Hepatocyte (in vitro differentiated cells): ENCODE data around the gene SFXN4. TPM values are rescaled to one million over a fixed set of nuclear protein-coding genes. Genes with fewer than 3 reads are reported as not detected.
"Not testable (repeated sequence)": the region's sequence is repeated elsewhere in the genome, so short reads cannot be mapped to it uniquely, and the experiment has no call there.

Experiments used
- DNase-seq: peaks from one replicate; pipeline ENCODE4 v3.0.0-alpha.2; 2016; ENCODE audit warnings: low spot score
- H2AFZ ChIP-seq: fragments of 200-600 bp; sonication (generic); 2 replicates; pipeline ENCODE4 v1.6.0; 2016; ENCODE audit warnings: antibody characterized with exemption, mild to moderate bottlenecking
- H3K27ac ChIP-seq: fragments of 200-600 bp; sonication (generic); 2 replicates; pipeline ENCODE4 v1.5.1; 2016; ENCODE audit warnings: mild to moderate bottlenecking
- H3K27me3 ChIP-seq: fragments of 200-600 bp; sonication (generic); 2 replicates; pipeline ENCODE4 v1.6.1; 2016
- H3K36me3 ChIP-seq: fragments of 200-600 bp; sonication (generic); replicated peaks from 2 replicates; pipeline ENCODE4 v1.5.1; 2016; ENCODE audit warnings: low read depth; ENCODE audit not compliant: insufficient read depth
- H3K4me1 ChIP-seq: fragments of 200-600 bp; sonication (generic); 2 replicates; pipeline ENCODE4 v1.5.1; 2016; ENCODE audit warnings: mild to moderate bottlenecking, moderate library complexity; ENCODE audit not compliant: insufficient read depth
- H3K4me2 ChIP-seq: fragments of 200-600 bp; sonication (generic); 2 replicates; pipeline ENCODE4 v1.6.0; 2016
- H3K4me3 ChIP-seq: fragments of 200-600 bp; sonication (generic); 2 replicates; pipeline ENCODE4 v1.5.1; 2016; ENCODE audit warnings: mild to moderate bottlenecking
- H3K79me2 ChIP-seq: fragments of 200-600 bp; sonication (generic); 2 replicates; pipeline ENCODE4 v1.6.0; 2017; ENCODE audit warnings: mild to moderate bottlenecking
- H3K9me2 ChIP-seq: fragments of 200-600 bp; sonication (generic); replicated peaks from 2 replicates; pipeline ENCODE4 v1.6.0; 2017; ENCODE audit warnings: mild to moderate bottlenecking; ENCODE audit not compliant: insufficient read depth
- H3K9me3 ChIP-seq: fragments of 200-600 bp; sonication (generic); 2 replicates; pipeline ENCODE4 v1.5.1; 2016; ENCODE audit warnings: low read depth, mild to moderate bottlenecking
- H4K20me1 ChIP-seq: fragments of 200-600 bp; sonication (generic); 2 replicates; pipeline ENCODE4 v1.6.0; 2016; ENCODE audit warnings: mild to moderate bottlenecking; ENCODE audit not compliant: insufficient read depth, poor library complexity, severe bottlenecking
- EZH2 ChIP-seq: fragments of 200-600 bp; sonication (generic); IDR thresholded peaks from 2 replicates; pipeline ENCODE4 v1.6.1; 2016; ENCODE audit warnings: antibody characterized with exemption, mild to moderate bottlenecking, borderline replicate concordance
- EZH2phosphoT487 ChIP-seq: fragments of 200-600 bp; sonication (generic); IDR thresholded peaks from one replicate; pipeline ENCODE4 v1.6.1; 2018; ENCODE audit warnings: antibody characterized with exemption, mild to moderate bottlenecking, low read depth, moderate library complexity; ENCODE audit not compliant: unreplicated experiment, severe bottlenecking
- WGBS: methylation state at CpG from one replicate; pipeline ENCODE4 v1.1.6; 2016; ENCODE audit warnings: low lambda C conversion rate; ENCODE audit errors: missing lambda C conversion rate; 5-methylcytosine and 5-hydroxymethylcytosine counted together
- polyA plus RNA-seq: library from polyadenylated mRNA; unstranded; fragments of >200 nt; fragmentation: Nextera tagmentation; extraction: Ambion mirVana; gene quantifications from 2 replicates; pipeline ENCODE4 v1.2.1, GENCODE V29; 2016
- total RNA-seq: library from RNA; depleted of rRNA; stranded (reverse); fragments of >200 nt; gene quantifications from 2 replicates; pipeline ENCODE4 v1.2.3, GENCODE V29; 2014
- TF ChIP-seq, protein P1 (sequence below): fragments of 200-600 bp; sonication (generic); IDR thresholded peaks from 2 replicates; pipeline ENCODE4 v1.5.1; 2016; ENCODE audit warnings: antibody characterized with exemption, mild to moderate bottlenecking; ENCODE audit not compliant: poor library complexity

The SFXN4 gene
- total and polyA plus RNA-seq, 2 experiments from 2014 or later = 27.2 to 41.5 TPM

DNA sequence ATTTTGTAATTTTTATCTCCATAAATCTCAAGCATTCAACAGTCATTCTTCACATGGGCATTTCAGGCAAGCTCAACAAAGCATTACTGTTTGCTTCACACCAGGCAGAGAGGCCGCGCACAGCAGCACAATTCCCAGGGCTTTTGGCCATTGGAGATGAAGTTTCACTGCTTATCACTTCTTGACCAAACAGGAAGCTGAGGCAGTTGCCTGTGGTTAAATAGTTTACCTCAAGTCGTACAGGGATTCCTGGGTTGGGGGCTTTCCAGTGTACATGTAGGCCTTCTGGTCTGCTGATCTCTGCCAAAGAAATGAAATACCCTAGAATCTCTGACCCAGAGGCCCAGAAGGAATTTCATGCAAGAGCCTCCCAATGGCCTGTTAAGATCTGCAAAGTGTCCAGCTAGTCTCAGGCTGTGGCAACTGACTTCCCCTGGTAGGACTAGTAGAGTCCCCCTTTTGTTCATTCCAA is 24.3 kb upstream of the SFXN4 start:
- H3K4me2 ChIP-seq = no peak overlapping the region
- H2AFZ ChIP-seq = no peak overlapping the region
- no peak for DNase-seq

DNA sequence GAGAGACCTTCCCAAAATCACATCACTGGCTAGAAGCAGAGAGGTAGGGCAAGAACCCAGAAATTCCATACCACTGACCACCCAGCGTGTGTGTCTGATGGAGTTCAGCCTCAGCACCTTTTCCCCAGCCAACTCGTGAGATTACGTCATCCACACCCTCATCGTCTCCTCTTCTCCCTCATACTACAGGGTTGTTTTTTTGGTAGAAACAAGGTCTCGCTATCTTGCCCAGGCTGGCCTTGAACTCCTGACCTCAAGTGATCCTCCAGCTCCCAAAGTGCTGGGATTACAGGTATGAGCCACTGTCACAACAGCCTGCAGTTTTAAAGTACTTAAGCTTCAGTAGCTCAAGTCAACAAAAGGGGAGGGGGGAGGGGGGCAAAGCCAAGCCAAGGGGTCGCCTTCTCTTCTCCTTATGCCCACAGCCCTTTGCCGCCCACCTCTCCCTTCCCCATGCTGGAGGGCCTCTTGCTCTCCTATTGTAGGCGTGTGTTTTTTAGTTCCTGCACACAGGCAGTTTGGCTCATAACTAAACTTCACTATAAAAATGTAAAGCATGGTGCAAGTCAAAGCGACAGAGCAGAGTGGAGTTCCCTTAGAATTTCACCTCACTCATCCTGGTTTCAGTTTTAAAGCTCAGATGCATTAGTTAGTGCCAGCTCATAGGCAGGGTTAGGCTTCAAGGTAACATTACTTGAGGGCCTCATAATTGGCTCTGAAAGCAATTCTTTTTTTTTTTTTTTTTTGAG is 18.3 kb upstream of the SFXN4 start:
- DNase-seq = no peak
- TF ChIP-seq, protein P1, sequence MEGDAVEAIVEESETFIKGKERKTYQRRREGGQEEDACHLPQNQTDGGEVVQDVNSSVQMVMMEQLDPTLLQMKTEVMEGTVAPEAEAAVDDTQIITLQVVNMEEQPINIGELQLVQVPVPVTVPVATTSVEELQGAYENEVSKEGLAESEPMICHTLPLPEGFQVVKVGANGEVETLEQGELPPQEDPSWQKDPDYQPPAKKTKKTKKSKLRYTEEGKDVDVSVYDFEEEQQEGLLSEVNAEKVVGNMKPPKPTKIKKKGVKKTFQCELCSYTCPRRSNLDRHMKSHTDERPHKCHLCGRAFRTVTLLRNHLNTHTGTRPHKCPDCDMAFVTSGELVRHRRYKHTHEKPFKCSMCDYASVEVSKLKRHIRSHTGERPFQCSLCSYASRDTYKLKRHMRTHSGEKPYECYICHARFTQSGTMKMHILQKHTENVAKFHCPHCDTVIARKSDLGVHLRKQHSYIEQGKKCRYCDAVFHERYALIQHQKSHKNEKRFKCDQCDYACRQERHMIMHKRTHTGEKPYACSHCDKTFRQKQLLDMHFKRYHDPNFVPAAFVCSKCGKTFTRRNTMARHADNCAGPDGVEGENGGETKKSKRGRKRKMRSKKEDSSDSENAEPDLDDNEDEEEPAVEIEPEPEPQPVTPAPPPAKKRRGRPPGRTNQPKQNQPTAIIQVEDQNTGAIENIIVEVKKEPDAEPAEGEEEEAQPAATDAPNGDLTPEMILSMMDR = no peak
- TF ChIP-seq EZH2 = no peak
- TF ChIP-seq EZH2phosphoT487 = no peak
- 89% methylated on average over 9 of the region's 9 CpGs for WGBS
- no peaks in the 10 kb centered on the region for H3K9me2 ChIP-seq
- no peak overlapping the region for H3K4me3 ChIP-seq
- no peak overlapping the region for H3K27ac ChIP-seq
- no peaks in the 10 kb centered on the region for H4K20me1 ChIP-seq
- no peaks in the 10 kb centered on the region for H3K79me2 ChIP-seq
- H3K4me2 ChIP-seq = no peak overlapping the region
- no peak overlapping the region for H2AFZ ChIP-seq
- H3K9me3 ChIP-seq = no peaks in the 10 kb centered on the region
- H3K36me3 ChIP-seq = no peaks in the 10 kb centered on the region
- no peaks in the 10 kb centered on the region for H3K4me1 ChIP-seq
- no peaks in the 10 kb centered on the region for H3K27me3 ChIP-seq

More for the DNA sequence above, 24.3 kb upstream of the SFXN4 start:
- Histone ChIP-seq H3K4me1 (no peaks in the 10 kb centered on the region), H3K27ac (peak overlapping the region; percentile 63), H3K9me2 (no peaks in the 10 kb centered on the region), H4K20me1 (no peaks in the 10 kb centered on the region), H3K27me3 (no peaks in the 10 kb centered on the region), H3K79me2 (no peaks in the 10 kb centered on the region), H3K36me3 (no peaks in the 10 kb centered on the region), H3K4me3 (no peak overlapping the region), H3K9me3 (no peaks in the 10 kb centered on the region)
- no peak for TF ChIP-seq EZH2
- WGBS = 60% methylated on average over 3 of the region's 3 CpGs

DNA sequence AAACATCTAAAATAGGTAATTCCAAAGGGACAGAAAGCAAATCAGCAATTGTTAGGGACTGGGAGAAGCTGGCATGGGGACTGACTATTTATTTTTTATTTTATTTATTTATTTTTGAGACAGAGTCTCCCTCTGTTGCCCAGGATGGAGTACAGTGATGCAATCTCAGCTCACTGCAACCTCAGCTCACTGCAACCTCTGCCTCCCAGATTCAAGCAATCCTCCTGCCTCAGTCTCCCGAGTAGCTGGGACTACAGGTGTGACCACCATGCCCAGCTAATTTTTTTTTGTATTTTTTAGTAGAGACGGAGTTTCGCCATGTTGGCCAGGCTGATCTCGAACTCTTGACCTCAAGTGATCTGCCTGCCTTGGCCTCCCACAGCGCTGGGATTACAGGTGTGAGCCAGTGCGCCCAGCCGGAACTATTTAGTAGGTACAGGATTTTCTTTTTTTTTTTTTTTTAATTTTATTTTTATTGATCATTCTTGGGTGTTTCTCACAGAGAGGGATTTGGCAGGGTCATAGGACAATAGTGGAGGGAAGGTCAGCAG is 15.4 kb upstream of the SFXN4 start:
- not testable (repeated sequence) for H4K20me1 ChIP-seq, H2AFZ ChIP-seq, H3K27me3 ChIP-seq, H3K4me2 ChIP-seq, H3K9me2 ChIP-seq, H3K36me3 ChIP-seq, H3K9me3 ChIP-seq, H3K4me3 ChIP-seq, H3K27ac ChIP-seq, DNase-seq
- WGBS = 92% methylated on average over 7 of the region's 7 CpGs
- Histone ChIP-seq H3K79me2 (peaks cover 19% of the 10 kb centered on the region), H3K4me1 (peaks cover 13% of the 10 kb centered on the region)

DNA sequence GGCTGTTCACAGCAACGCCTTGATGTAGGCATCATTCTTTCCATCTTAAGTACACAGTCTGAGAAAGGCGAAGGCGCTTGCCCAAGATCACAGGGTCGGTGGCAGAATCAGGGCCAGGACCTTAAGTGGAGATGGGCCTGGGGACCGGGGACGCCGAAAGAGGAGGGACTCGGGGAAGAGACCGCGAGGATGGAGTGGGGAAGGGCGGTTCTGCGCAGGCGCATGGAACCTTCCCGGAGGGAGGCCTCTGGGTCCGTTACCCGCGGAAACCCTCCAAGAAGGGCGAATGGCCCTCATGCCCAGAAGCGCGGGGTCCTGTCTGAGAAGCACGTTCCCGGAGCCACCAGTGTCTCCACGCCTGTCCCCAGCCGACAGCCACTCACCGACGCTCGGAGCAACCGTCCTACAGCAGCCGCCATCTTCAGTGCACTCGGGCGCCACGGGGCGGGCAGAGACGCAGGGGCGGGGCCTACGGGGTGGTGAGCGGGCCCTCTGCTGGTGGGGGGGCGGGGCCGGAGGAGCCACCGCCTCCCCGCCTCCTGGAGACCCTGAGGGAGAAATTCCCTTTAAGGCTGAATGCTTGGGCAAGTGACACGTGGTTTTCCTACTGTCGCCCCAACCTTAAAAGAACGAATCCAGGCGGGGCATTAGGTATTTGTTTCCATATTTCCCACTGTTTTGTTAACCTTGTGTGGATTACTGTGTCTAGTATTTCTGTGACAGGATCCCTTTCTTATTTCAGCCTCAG is 13.0 kb upstream of the SFXN4 start, which contains the start of gene PRDX3:
TSS of gene PRDX3 (minus strand) at position 441 of the 748 bp plus-strand sequence. CDS start at position 419, 22 bp downstream.
- H3K4me3 ChIP-seq = peak within 1 kb of the TSS; percentile 76
- no peaks in the 10 kb centered on the region for H3K36me3 ChIP-seq
- peak within 1 kb of the TSS; percentile 84 for H3K4me2 ChIP-seq
- under 1% methylated on average over 43 of the region's 45 CpGs for whole genome bisulfite sequencing
- H3K27ac ChIP-seq = peak within 1 kb of the TSS; percentile 91
- peaks cover 39% of the 10 kb centered on the region for H3K79me2 ChIP-seq
- DNase-seq = peak; percentile 97
- H4K20me1 ChIP-seq = no peaks in the 10 kb centered on the region
- peak within 1 kb of the TSS; percentile 49 for H2AFZ ChIP-seq
- H3K9me3 ChIP-seq = no peaks in the 10 kb centered on the region
- no peaks in the 10 kb centered on the region for H3K9me2 ChIP-seq
- H3K4me1 ChIP-seq = peaks cover 17% of the 10 kb centered on the region
- TF ChIP-seq EZH2phosphoT487 (no peak), EZH2 (no peak)
- TF ChIP-seq, protein P1 = peak; percentile 24
- no peaks in the 10 kb centered on the region for H3K27me3 ChIP-seq
